Transverse colon (tissue), 3 donors: ENCODE data around the gene FLNA.

ENCODE experiments used
- CTCF ChIP-seq, 5 experiments: fragments of 200-600 bp in 3 of 5; fragments of 450-650 bp in 2 of 5; sonication (generic) in 3 of 5; IDR thresholded peaks; 1 replicate in 2 of 5; 2 replicates in 3 of 5; pipeline ENCODE4 v1.5.1; 2016 to 2017; ENCODE audit warnings: antibody characterized with exemption in 5 of 5, inconsistent platforms in 3 of 5, mild to moderate bottlenecking in 2 of 5, moderate library complexity in 1 of 5
- POLR2A ChIP-seq: fragments of 450-650 bp; IDR thresholded peaks from one replicate; pipeline ENCODE4 v1.6.1; 2016; ENCODE audit warnings: antibody characterized with exemption, mild to moderate bottlenecking, moderate library complexity

- TF ChIP-seq CTCF (IDR thresholded peaks at IDR 0.05), result no peak
- no peak for TF ChIP-seq POLR2A
These were observed 62.3 kb downstream of the FLNA start for GRCh38 chrX:154312116-154312515.
